HG03432 (cell line): Measurements from ENCODE around the gene MGLL.
"Not testable (repeated sequence)": the region's sequence is repeated elsewhere in the genome, so short reads cannot be mapped to it uniquely, and the experiment has no call there.

ENCODE experiments used
- ATAC-seq: cut with Tn5 transposase; IDR thresholded peaks from one replicate; pipeline ENCODE4 v1.9.1; 2021; ENCODE audit warnings: mild to moderate bottlenecking, moderate library complexity; ENCODE audit not compliant: unreplicated experiment

The MGLL gene

GRCh38 chr3:127711896-127712295, 110.4 kb downstream of the MGLL start:
- no peak for ATAC-seq

- ATAC-seq = no peak
These were observed 111.2 kb downstream of the MGLL start for GRCh38 chr3:127711021-127711695.

- no peak for ATAC-seq
These were observed 112.0 kb downstream of the MGLL start for GRCh38 chr3:127710155-127710941.

- no peak for ATAC-seq
These were observed 112.8 kb downstream of the MGLL start for GRCh38 chr3:127709320-127710060.

- ATAC-seq = no peak
These were observed 113.5 kb downstream of the MGLL start for GRCh38 chr3:127708837-127709236.

GRCh38 chr3:127707851-127708411, 114.4 kb downstream of the MGLL start:
- no peak for ATAC-seq

GRCh38 chr3:127706785-127707351, 115.4 kb downstream of the MGLL start:
- ATAC-seq = no peak

- ATAC-seq = no peak
These were observed 116.0 kb downstream of the MGLL start for GRCh38 chr3:127706312-127706711.

- not testable (repeated sequence) for ATAC-seq
These were observed 117.5 kb downstream of the MGLL start for GRCh38 chr3:127704840-127705239.

GRCh38 chr3:127702151-127702578, 120.2 kb downstream of the MGLL start:
- no peak for ATAC-seq

GRCh38 chr3:127701280-127701911, 120.9 kb downstream of the MGLL start:
- ATAC-seq = no peak

- no peak for ATAC-seq
These were observed 121.9 kb downstream of the MGLL start for GRCh38 chr3:127700406-127700805.

- no peak for ATAC-seq
These were observed 122.7 kb downstream of the MGLL start for GRCh38 chr3:127699416-127700300.

GRCh38 chr3:127698691-127699415, 123.5 kb downstream of the MGLL start:
- ATAC-seq = no peak

GRCh38 chr3:127698286-127698685, 124.0 kb downstream of the MGLL start:
- ATAC-seq = no peak

GRCh38 chr3:127697551-127698240, 124.6 kb downstream of the MGLL start:
- ATAC-seq = peak; percentile 78

- ATAC-seq = no peak
These were observed 127.7 kb downstream of the MGLL start for GRCh38 chr3:127694467-127695215.
